ENCODE data around the gene ADAMTS6.

- TF ChIP-seq CTCF (IDR thresholded peaks at IDR 0.05) (no peak), EZH2 (IDR thresholded peaks at IDR 0.05; ENCODE audit: borderline replicate concordance, insufficient read depth, low read depth, low read length, poor library complexity, severe bottlenecking) (no peak)
These were observed 379.2 kb downstream of the ADAMTS6 start for GRCh38 chr5:65102371-65102975.
